Activated CD8-positive, alpha-beta T cell treated with anti-CD3 and anti-CD28 coated beads for 36 hours (primary cell): ENCODE data around the gene DICER1. TPM values are rescaled to one million over a fixed set of nuclear protein-coding genes. Genes with fewer than 3 reads are reported as not detected.

Source experiments
- ATAC-seq: fragments of 200-7000 bp; cut with Tn5 transposase; one replicate; pipeline ENCODE4 v1.10.0; 2021; ENCODE audit warnings: mild to moderate bottlenecking, moderate library complexity
- CTCF ChIA-PET: fragments of 350-600 bp; sonication (Branson Sonifier 250); formaldehyde crosslinking; loops from one replicate; lab custom pipeline; 2021; ENCODE audit warnings: antibody characterized with exemption; lab: Charles Lee
- POLR2A ChIA-PET: fragments of 350-600 bp; sonication (Branson Sonifier 250); formaldehyde crosslinking; loops from one replicate; lab custom pipeline; 2021; ENCODE audit warnings: antibody characterized with exemption; lab: Charles Lee
- DNase-seq: peaks from one replicate; pipeline ENCODE4 v3.0.0-alpha.2; 2020
- H3K27ac Mint-ChIP-seq: one replicate; pipeline ENCODE4 v1.8.0; 2021; ENCODE audit warnings: mild to moderate bottlenecking, mixed read lengths
- H3K27me3 Mint-ChIP-seq: one replicate; pipeline ENCODE4 v1.8.0; 2021; ENCODE audit warnings: mixed read lengths
- H3K36me3 Mint-ChIP-seq: one replicate; pipeline ENCODE4 v1.8.0; 2021; ENCODE audit warnings: low read depth, mixed read lengths
- H3K4me1 Mint-ChIP-seq: one replicate; pipeline ENCODE4 v1.8.0; 2021; ENCODE audit warnings: low read depth, mixed read lengths
- H3K4me3 Mint-ChIP-seq: one replicate; pipeline ENCODE4 v1.8.0; 2021; ENCODE audit warnings: mild to moderate bottlenecking, moderate library complexity, mixed read lengths
- H3K9me3 Mint-ChIP-seq: one replicate; pipeline ENCODE4 v1.8.0; 2021; ENCODE audit warnings: mixed read lengths
- intact Hi-C: fragments of 100-400 bp; cut with micrococcal nuclease; formaldehyde crosslinking; loops from one replicate; pipeline ENCODE4 v1.10.0; 2022
- total RNA-seq, 2 experiments: library from RNA; stranded (reverse); gene quantifications; one replicate each; pipeline ENCODE4 v1.2.3, GENCODE V29; 2021
- TF ChIP-seq, protein P1 (sequence below): fragments of 200-600 bp; IDR thresholded peaks from one replicate; pipeline ENCODE4 v1.8.0; 2022; ENCODE audit warnings: antibody characterized with exemption, mild to moderate bottlenecking

The DICER1 gene
- total RNA-seq, 2 experiments from 2014 or later = 45.3 to 50.3 TPM

DNA sequence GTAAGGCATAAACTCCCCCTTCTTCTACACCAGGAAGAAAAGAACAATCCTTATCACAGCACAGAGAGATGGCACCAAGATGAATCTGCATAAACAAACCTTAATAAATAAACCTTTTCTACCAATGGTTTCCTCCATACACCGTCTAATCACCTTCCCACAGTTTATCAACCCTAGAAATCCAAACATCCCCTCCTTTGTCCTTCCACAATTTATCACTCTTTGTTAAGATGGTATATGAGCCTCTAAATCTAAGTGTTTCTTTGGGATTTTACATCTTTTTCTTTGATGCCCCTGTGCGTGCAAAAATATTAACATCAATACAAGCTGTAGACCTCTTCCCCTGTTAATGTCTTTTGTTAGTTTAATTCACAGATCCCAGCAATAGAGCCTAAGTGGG lies 12.5 kb downstream of the DICER1 start:
- TF ChIP-seq, protein P1, sequence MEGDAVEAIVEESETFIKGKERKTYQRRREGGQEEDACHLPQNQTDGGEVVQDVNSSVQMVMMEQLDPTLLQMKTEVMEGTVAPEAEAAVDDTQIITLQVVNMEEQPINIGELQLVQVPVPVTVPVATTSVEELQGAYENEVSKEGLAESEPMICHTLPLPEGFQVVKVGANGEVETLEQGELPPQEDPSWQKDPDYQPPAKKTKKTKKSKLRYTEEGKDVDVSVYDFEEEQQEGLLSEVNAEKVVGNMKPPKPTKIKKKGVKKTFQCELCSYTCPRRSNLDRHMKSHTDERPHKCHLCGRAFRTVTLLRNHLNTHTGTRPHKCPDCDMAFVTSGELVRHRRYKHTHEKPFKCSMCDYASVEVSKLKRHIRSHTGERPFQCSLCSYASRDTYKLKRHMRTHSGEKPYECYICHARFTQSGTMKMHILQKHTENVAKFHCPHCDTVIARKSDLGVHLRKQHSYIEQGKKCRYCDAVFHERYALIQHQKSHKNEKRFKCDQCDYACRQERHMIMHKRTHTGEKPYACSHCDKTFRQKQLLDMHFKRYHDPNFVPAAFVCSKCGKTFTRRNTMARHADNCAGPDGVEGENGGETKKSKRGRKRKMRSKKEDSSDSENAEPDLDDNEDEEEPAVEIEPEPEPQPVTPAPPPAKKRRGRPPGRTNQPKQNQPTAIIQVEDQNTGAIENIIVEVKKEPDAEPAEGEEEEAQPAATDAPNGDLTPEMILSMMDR = no peak
- CTCF ChIA-PET = no interaction called here
- Mint-ChIP-seq H3K36me3 (peaks cover 34% of the 10 kb centered on the region), H3K27ac (no peak overlapping the region), H3K4me3 (no peak overlapping the region), H3K27me3 (no peaks in the 10 kb centered on the region), H3K4me1 (peaks cover 77% of the 10 kb centered on the region), H3K9me3 (peaks cover 15% of the 10 kb centered on the region)
- DNase-seq (no peak), ATAC-seq (no peak)
- intact Hi-C loops = no loop called here
- POLR2A ChIA-PET = no interaction called here

DNA sequence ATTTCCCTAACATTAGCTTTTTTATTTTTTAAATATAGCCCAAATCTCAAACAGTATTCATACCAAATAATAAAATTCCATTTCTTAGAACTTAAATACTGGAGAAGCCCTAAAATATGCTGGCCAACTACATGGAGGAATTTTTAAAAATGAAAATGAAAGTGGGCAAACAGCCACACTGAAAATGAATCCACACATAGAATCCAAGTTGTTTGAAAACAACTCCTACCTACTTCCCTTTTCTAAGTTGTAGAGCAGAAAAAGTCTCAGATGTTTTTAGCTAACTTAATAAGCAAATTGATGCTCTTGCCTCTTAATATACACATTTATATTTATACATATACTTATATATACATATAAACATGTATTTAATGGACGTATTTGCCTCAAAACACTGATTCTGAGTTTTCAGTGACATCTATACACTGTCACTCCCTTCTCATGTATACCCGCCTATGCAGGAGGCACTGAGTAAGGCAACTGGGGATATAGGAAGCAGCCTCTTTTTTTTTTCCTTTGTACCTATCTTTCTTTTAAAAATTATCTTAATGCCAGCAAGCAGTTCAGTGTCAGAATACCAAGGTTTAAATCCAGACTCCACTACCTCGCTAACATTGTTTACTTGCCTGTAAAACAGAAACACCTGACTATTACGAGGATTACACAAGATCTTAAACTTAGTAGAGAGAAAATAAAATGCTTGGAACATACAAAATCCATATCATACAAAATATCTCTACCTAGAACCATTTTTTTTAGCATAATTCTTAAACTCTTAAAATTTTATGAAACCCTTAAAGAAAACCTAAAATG lies 13.3 kb downstream of the DICER1 start:
- no peak for ATAC-seq
- ChIA-PET POLR2A (no interaction called here), CTCF (no interaction called here)
- TF ChIP-seq, protein P1 = no peak
- H3K4me3 Mint-ChIP-seq = no peak overlapping the region
- H3K27me3 Mint-ChIP-seq = no peaks in the 10 kb centered on the region
- intact Hi-C loops = no loop called here
- no peak overlapping the region for H3K27ac Mint-ChIP-seq
- H3K4me1 Mint-ChIP-seq = peaks cover 79% of the 10 kb centered on the region
- peaks cover 39% of the 10 kb centered on the region for H3K36me3 Mint-ChIP-seq
- peaks cover 15% of the 10 kb centered on the region for H3K9me3 Mint-ChIP-seq
- DNase-seq = no peak

DNA sequence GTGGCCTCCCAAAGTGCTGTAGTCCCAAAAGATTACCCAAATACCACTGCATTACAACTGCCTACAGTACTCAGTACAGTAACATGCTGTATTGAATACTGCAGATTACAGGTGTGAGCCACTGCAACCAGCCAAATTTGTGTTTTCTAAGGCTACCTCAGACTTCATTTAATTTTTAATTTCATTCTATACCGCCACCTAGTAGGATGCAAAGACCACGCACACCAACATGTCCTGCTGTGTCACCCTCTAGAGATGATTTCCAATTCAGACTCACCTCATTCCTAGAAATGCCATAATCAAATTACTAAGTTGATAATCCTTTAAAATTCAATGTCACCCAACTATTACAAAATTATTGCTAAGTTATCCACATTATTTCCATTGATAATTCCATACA lies 15.1 kb downstream of the DICER1 start:
- ATAC-seq = no peak
- intact Hi-C loops = no loop called here
- H3K4me3 Mint-ChIP-seq = no peak overlapping the region
- ChIA-PET POLR2A (no interaction called here), CTCF (no interaction called here)
- peaks cover 15% of the 10 kb centered on the region for H3K9me3 Mint-ChIP-seq
- peaks cover 30% of the 10 kb centered on the region for H3K36me3 Mint-ChIP-seq
- peaks cover 76% of the 10 kb centered on the region for H3K4me1 Mint-ChIP-seq
- DNase-seq = no peak
- H3K27me3 Mint-ChIP-seq = no peaks in the 10 kb centered on the region
- TF ChIP-seq, protein P1 = no peak
- H3K27ac Mint-ChIP-seq = no peak overlapping the region

DNA sequence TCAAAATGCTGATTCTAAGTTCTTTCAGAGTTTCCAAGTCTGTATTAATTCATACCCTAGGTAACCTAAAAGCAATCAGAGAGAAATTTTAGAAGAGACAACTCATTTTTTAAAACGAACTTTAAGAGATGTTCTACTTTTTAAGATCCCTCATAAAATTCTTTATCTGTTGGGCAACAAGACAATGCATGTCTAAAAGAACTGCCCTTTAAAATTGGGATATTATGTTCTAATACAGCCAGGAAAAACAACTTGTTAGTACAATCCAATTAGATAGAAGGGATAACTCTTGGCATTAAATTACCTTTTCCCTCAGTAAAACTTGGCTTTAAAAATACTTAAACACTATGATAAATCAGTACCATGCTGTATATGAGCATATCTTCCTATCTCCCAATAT lies 15.6 kb downstream of the DICER1 start:
- intact Hi-C loops = no loop called here
- Mint-ChIP-seq H3K4me3 (no peak overlapping the region), H3K36me3 (peaks cover 28% of the 10 kb centered on the region), H3K27me3 (no peaks in the 10 kb centered on the region), H3K9me3 (peaks cover 15% of the 10 kb centered on the region), H3K27ac (no peak overlapping the region), H3K4me1 (peaks cover 78% of the 10 kb centered on the region)
- ChIA-PET POLR2A (no interaction called here), CTCF (no interaction called here)
- TF ChIP-seq, protein P1 = no peak
- no peak for ATAC-seq
- no peak for DNase-seq

DNA sequence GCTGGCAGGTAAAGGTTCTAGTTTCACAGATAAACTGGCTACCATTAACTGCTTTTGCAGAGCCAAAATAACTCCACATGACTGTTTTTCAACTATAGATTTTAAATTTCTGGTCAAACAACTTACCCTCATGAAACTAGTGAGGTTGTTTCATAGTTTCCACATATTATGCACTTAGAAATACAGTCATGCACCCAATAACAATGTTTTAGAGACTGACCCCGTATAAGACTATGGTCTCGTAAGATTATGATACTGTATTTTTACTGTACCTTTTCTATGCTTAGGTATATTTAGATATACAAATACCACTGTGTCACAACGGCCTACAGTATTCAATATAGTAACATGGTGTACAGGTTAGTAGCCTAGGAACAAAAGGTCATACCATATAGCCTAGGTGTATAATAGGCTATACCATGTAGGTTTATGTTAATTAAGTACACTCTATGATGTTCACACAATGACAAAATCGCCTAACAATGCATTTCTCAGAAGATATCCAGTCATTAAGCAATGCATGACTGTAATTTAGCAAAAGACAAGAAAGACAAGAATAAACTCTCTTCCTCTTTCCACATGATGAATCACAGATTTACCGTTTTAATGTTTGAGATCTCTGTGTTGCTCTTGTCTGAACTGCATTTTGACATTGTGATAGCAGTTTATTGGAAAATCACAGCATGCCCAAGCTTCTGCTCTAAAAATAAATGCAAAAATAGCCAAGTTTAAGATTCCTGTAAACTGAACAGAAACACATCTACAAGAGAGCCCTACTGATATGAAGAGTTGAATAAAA lies 17.1 kb downstream of the DICER1 start:
- intact Hi-C loops = no loop called here
- Mint-ChIP-seq H3K4me1 (peaks cover 74% of the 10 kb centered on the region), H3K36me3 (peaks cover 22% of the 10 kb centered on the region), H3K27me3 (no peaks in the 10 kb centered on the region), H3K4me3 (no peak overlapping the region), H3K27ac (no peak overlapping the region), H3K9me3 (peaks cover 7% of the 10 kb centered on the region)
- ATAC-seq (peak; percentile 49), DNase-seq (no peak)
- ChIA-PET CTCF (no interaction called here), POLR2A (no interaction called here)
- TF ChIP-seq, protein P1 = no peak
